PFSK-1 (cell line): ENCODE data around the gene PNPLA5.

Experiments
- FOXP2 ChIP-seq: optimal IDR thresholded peaks from 2 replicates; pipeline ENCODE3; 2011; ENCODE audit warnings: borderline replicate concordance, control low read depth, inconsistent platforms; ENCODE audit not compliant: insufficient read depth; ENCODE audit errors: extremely low read length, extremely low read depth
- POLR2AphosphoS5 ChIP-seq: IDR thresholded peaks from 2 replicates; pipeline ENCODE4 v1.6.1; 2012; ENCODE audit warnings: low read depth, mild to moderate bottlenecking, control low read depth, low read length, moderate library complexity
- REST ChIP-seq, 2 experiments: IDR thresholded peaks; 2 replicates each; pipeline versions ENCODE4 v1.6.1 to v1.8.0; 2011 to 2012; ENCODE audit warnings: low read depth in 2 of 2, low read length in 2 of 2, control low read depth in 1 of 2, inconsistent platforms in 1 of 2, mild to moderate bottlenecking in 1 of 2, moderate library complexity in 1 of 2; ENCODE audit not compliant: insufficient read depth in 1 of 2
- SIN3A ChIP-seq: IDR thresholded peaks from 2 replicates; pipeline ENCODE4 v1.6.1; 2012; ENCODE audit warnings: mild to moderate bottlenecking, low read length, moderate library complexity, borderline replicate concordance; ENCODE audit not compliant: insufficient read depth
- TAF1 ChIP-seq: IDR thresholded peaks from 2 replicates; pipeline ENCODE4 v1.6.1; 2012; ENCODE audit warnings: low read length, control low read depth, borderline replicate concordance; ENCODE audit not compliant: insufficient read depth

Gene PNPLA5

GRCh38 chr22:43835166-43835565, 56.6 kb downstream of the PNPLA5 start:
- TF ChIP-seq POLR2AphosphoS5 (no peak), TAF1 (no peak), SIN3A (no peak), FOXP2 (no peak), REST (IDR thresholded peaks at IDR 0.05; ENCODE audit: insufficient read depth in 1 of 2, low read depth in 2 of 2, low read length in 2 of 2) (no peak)

GRCh38 chr22:43833286-43834240, 58.2 kb downstream of the PNPLA5 start:
- TF ChIP-seq POLR2AphosphoS5: no peak
- TF ChIP-seq FOXP2: no peak
- no peak for TF ChIP-seq SIN3A

DNA sequence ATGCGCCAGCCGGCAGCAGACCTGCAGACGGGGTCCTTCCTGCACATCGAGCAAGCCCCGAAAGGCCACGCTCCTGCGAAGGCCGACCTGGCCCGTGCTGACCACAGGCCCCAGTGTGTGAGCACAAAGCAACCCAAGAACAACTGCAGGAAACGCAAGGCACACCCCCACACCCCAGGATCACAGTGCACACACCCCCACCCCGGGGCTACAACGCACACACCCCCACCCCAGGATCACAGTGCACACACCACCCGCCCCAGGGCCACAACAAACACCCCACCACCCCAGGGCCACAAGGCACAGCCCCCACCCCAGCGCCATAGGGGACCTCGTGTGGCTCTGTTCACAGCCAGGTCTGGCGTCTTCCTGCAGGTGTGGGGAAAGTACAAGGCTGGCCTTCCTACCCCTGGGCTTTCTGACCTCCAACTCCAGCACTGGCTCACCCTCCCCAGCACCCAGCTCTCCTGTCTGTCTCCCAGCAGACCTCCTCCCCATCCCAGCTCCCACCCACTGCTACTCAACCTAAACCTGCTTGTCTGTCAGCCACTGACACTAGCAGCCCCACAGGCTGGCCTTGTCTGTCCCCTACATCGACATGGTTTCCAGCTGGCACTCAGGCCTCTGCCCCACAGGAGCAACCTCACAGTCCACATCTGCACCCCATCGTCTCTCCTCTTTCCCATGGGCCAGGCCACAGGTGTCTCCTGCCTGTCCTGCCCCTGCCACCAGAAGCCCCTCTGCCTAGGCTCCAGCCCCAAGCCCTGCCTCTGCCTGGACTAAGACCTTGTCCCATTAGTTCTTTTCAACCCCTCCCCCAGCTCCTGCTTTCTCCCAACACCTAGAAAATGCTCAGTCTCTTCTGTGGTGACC, 59.2 kb downstream of the PNPLA5 start:
- TF ChIP-seq FOXP2 (no peak), POLR2AphosphoS5 (no peak), REST (IDR thresholded peaks at IDR 0.05; ENCODE audit: insufficient read depth in 1 of 2, low read depth in 2 of 2, low read length in 2 of 2) (no peak), SIN3A (no peak), TAF1 (no peak)

DNA sequence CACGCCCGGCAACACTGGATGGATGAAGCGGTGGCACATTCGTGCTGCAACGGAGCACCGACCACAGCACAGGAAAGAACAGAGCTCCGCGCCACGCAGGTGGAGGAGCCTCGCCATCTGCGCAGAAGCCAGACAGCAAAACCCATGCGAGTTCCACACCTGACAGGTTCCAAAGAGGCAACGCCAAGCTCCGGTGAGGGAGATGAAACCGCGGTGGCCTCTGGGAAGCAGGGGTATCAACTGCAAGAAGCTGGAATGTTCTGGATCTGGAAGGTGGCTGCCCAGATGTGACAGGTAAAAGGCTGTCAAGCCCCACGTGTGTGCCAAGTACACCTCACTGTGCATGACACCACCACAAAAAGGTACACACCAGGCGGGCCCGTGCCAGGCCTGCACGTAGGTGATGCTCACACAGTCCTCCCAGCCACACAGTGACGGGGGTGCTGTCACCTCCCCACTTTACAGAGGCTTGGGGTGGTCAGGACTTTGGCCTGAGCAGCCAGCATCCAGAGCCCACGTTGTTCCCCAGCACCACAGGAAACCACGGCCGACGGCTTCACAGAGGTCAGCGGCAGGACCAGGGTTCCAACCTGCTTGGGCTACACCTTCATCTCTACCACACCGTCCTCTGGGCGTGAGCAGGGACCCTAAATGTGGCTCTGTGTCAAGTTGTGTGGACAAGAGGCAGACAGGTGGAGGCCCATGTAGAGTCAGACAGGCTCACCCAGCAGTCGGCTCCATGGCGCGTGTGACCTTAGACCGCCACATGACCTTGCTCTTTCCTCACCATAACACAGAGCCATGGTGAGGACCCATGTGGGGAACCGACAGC, 60.0 kb downstream of the PNPLA5 start:
- TF ChIP-seq TAF1 (no peak), SIN3A (no peak), POLR2AphosphoS5 (no peak), FOXP2 (no peak), REST (IDR thresholded peaks at IDR 0.05; ENCODE audit: insufficient read depth in 1 of 2, low read depth in 2 of 2, low read length in 2 of 2) (no peak)
